Bronchus fibroblast of lung (primary cell): ENCODE results near the gene ZNF519. TPM values are rescaled to one million over a fixed set of nuclear protein-coding genes. Genes with fewer than 3 reads are reported as not detected.

Experiments used
- total RNA-seq: library from RNA; depleted of rRNA; stranded (reverse); fragments of >200 nt; gene quantifications from 2 replicates; pipeline ENCODE4 v1.2.3, GENCODE V29; 2015

The ZNF519 gene
- 2.5 and 4.0 TPM in 2 replicates for total RNA-seq

GRCh38 chr18:14132271-14132700 lies at the start of gene ZNF519:
ZNF519 (minus strand) TSS chr18:14132435; CDS start chr18:14132277, 158 bp downstream.

Other genes starting within 250 kb of the ZNF519 start
- not detected in 2 replicates for gene MC2R, start 216.9 kb downstream of the ZNF519 start, total RNA-seq